Large intestine (tissue), 3 donors: ENCODE results near the gene MTPN. TPM values are rescaled to one million over a fixed set of nuclear protein-coding genes. Genes with fewer than 3 reads are reported as not detected.

Experiments used
- DNase-seq, 2 donors: peaks; one replicate each; pipeline versions ENCODE4 v3.0.0 to v3.0.0-alpha.2; 2013
- H3K27ac ChIP-seq: one replicate; pipeline ENCODE4 v1.5.1; 2013; ENCODE audit warnings: low read length
- H3K27me3 ChIP-seq: 2 replicates; pipeline ENCODE4 v1.6.1; 2013; ENCODE audit warnings: low read length; ENCODE audit not compliant: control insufficient read depth, insufficient read depth
- H3K36me3 ChIP-seq: 2 replicates; pipeline ENCODE4 v1.6.1; 2013; ENCODE audit warnings: low read length; ENCODE audit not compliant: control insufficient read depth, insufficient read depth
- H3K4me1 ChIP-seq: one replicate; pipeline ENCODE4 v1.6.1; 2013; ENCODE audit warnings: low read length; ENCODE audit not compliant: control insufficient read depth, insufficient read depth
- H3K4me3 ChIP-seq: one replicate; pipeline ENCODE4 v1.5.1; 2013; ENCODE audit warnings: low read length
- H3K9me3 ChIP-seq: one replicate; pipeline ENCODE4 v1.6.1; 2013; ENCODE audit warnings: mild to moderate bottlenecking, low read depth, low read length, moderate library complexity; ENCODE audit not compliant: control insufficient read depth
- WGBS: methylation state at CpG from one replicate; pipeline ENCODE4 v1.1.5; 2013; ENCODE audit warnings: low lambda C conversion rate; ENCODE audit not compliant: insufficient coverage; 5-methylcytosine and 5-hydroxymethylcytosine counted together
- polyA plus RNA-seq: library from polyadenylated mRNA; unstranded; fragments of 120-200 nt; gene quantifications from one replicate; pipeline ENCODE4 v1.2.1, GENCODE V29; 2013

The MTPN gene
- polyA plus RNA-seq, 1 donor = 92.1 TPM

- Histone ChIP-seq H3K27ac (no peak overlapping the region), H3K9me3 (no peaks in the 10 kb centered on the region), H3K4me1 (no peaks in the 10 kb centered on the region), H3K27me3 (no peaks in the 10 kb centered on the region), H3K36me3 (peaks cover 7% of the 10 kb centered on the region), H3K4me3 (no peak overlapping the region)
- DNase-seq = no peak
- WGBS = no CpG with 5 or more reads among the region's 1 CpG
Measured at GRCh38 chr7:135974667-135975066, 2.5 kb downstream of the MTPN start.

GRCh38 chr7:135971366-135971725, 5.8 kb downstream of the MTPN start:
- no peak for DNase-seq
- Histone ChIP-seq H3K9me3 (no peaks in the 10 kb centered on the region), H3K4me1 (no peaks in the 10 kb centered on the region), H3K27me3 (no peaks in the 10 kb centered on the region), H3K36me3 (peaks cover 9% of the 10 kb centered on the region), H3K4me3 (no peak overlapping the region), H3K27ac (no peak overlapping the region)

GRCh38 chr7:135970682-135971365, 6.3 kb downstream of the MTPN start:
- 100% methylated on average over 1 of the region's 1 CpG for WGBS

GRCh38 chr7:135970045-135970444, 7.1 kb downstream of the MTPN start:
- no peak for DNase-seq
- WGBS = 100% methylated on average over 3 of the region's 3 CpGs
- Histone ChIP-seq H3K27me3 (no peaks in the 10 kb centered on the region), H3K36me3 (peaks cover 12% of the 10 kb centered on the region), H3K4me3 (no peak overlapping the region), H3K9me3 (no peaks in the 10 kb centered on the region), H3K27ac (no peak overlapping the region), H3K4me1 (no peaks in the 10 kb centered on the region)

More at GRCh38 chr7:135970682-135971365, 6.3 kb downstream of the MTPN start:
- Histone ChIP-seq H3K4me1 (no peaks in the 10 kb centered on the region), H3K4me3 (no peak overlapping the region), H3K27me3 (no peaks in the 10 kb centered on the region), H3K36me3 (peaks cover 12% of the 10 kb centered on the region), H3K27ac (no peak overlapping the region), H3K9me3 (no peaks in the 10 kb centered on the region)
- DNase-seq = no peak

- no peak for DNase-seq
- peaks cover 8% of the 10 kb centered on the region for H3K36me3 ChIP-seq
- no peaks in the 10 kb centered on the region for H3K27me3 ChIP-seq
- no peak overlapping the region for H3K27ac ChIP-seq
- no peaks in the 10 kb centered on the region for H3K4me1 ChIP-seq
- WGBS = 96% methylated on average over 4 of the region's 9 CpGs
- no peak overlapping the region for H3K4me3 ChIP-seq
- H3K9me3 ChIP-seq = no peaks in the 10 kb centered on the region
Measured at GRCh38 chr7:135966341-135967043, 10.7 kb downstream of the MTPN start.

- Histone ChIP-seq H3K27ac (no peak overlapping the region), H3K36me3 (peaks cover 8% of the 10 kb centered on the region), H3K9me3 (no peaks in the 10 kb centered on the region), H3K4me3 (no peak overlapping the region), H3K27me3 (no peaks in the 10 kb centered on the region), H3K4me1 (no peaks in the 10 kb centered on the region)
- no peak for DNase-seq
- WGBS = 75% methylated on average over 1 of the region's 1 CpG
Measured at GRCh38 chr7:135965602-135966001, 11.6 kb downstream of the MTPN start.

- no peak for DNase-seq
- Histone ChIP-seq H3K4me3 (no peak overlapping the region), H3K36me3 (peaks cover 5% of the 10 kb centered on the region), H3K9me3 (no peaks in the 10 kb centered on the region), H3K4me1 (no peaks in the 10 kb centered on the region), H3K27ac (no peak overlapping the region), H3K27me3 (no peaks in the 10 kb centered on the region)
- no CpG with 5 or more reads among the region's 1 CpG for WGBS
Measured at GRCh38 chr7:135964791-135965190, 12.4 kb downstream of the MTPN start.

GRCh38 chr7:135964274-135964673, 12.9 kb downstream of the MTPN start:
- H3K36me3 ChIP-seq = peaks cover 5% of the 10 kb centered on the region
- no peaks in the 10 kb centered on the region for H3K27me3 ChIP-seq
- H3K27ac ChIP-seq = no peak overlapping the region
- no peaks in the 10 kb centered on the region for H3K4me1 ChIP-seq
- no peak for DNase-seq
- no CpG with 5 or more reads among the region's 2 CpGs for WGBS
- no peak overlapping the region for H3K4me3 ChIP-seq
- no peaks in the 10 kb centered on the region for H3K9me3 ChIP-seq

GRCh38 chr7:135962802-135963201, 14.4 kb downstream of the MTPN start:
- 86% methylated on average over 1 of the region's 4 CpGs for WGBS
- Histone ChIP-seq H3K4me1 (no peaks in the 10 kb centered on the region), H3K36me3 (peaks cover 5% of the 10 kb centered on the region), H3K27ac (no peak overlapping the region), H3K27me3 (no peaks in the 10 kb centered on the region), H3K9me3 (no peaks in the 10 kb centered on the region), H3K4me3 (no peak overlapping the region)
- DNase-seq = no peak

GRCh38 chr7:135960709-135961451, 16.3 kb downstream of the MTPN start:
- DNase-seq = no peak
- 79% methylated on average over 6 of the region's 6 CpGs for WGBS
- Histone ChIP-seq H3K4me3 (no peak overlapping the region), H3K36me3 (peaks cover 4% of the 10 kb centered on the region), H3K27ac (no peak overlapping the region), H3K27me3 (no peaks in the 10 kb centered on the region), H3K9me3 (no peaks in the 10 kb centered on the region), H3K4me1 (no peaks in the 10 kb centered on the region)
